SU-DHL-6 (cell line): ENCODE data around the gene FEM1B.
"Not testable (repeated sequence)": the region's sequence is repeated elsewhere in the genome, so short reads cannot be mapped to it uniquely, and the experiment has no call there.

Experiments
- H2AFZ ChIP-seq: fragments of 200-600 bp; sonication (generic); 2 replicates; pipeline ENCODE4 v1.6.1; 2014; ENCODE audit warnings: low read depth, mild to moderate bottlenecking, moderate library complexity, mixed read lengths, antibody characterized with exemption, low read length; ENCODE audit not compliant: severe bottlenecking
- H3F3A ChIP-seq: fragments of 200-600 bp; shearing (Covaris generic); 2 replicates; pipeline ENCODE4 v1.6.0; 2016; ENCODE audit warnings: antibody characterized with exemption, mild to moderate bottlenecking; ENCODE audit not compliant: insufficient read depth
- H3K27ac ChIP-seq: fragments of 200-600 bp; sonication (generic); 2 replicates; pipeline ENCODE4 v1.5.1; 2016; ENCODE audit warnings: low read depth, mild to moderate bottlenecking, low read length, moderate library complexity, mixed read lengths
- H3K27me3 ChIP-seq: fragments of 200-600 bp; sonication (generic), shearing (Covaris generic); 2 replicates; pipeline ENCODE4 v1.6.0; 2014; ENCODE audit warnings: mild to moderate bottlenecking, low read length
- H3K36me3 ChIP-seq: fragments of 200-600 bp; sonication (generic); 2 replicates; pipeline ENCODE4 v1.6.1; 2014; ENCODE audit warnings: mild to moderate bottlenecking, low read length, mixed read lengths
- H3K4me2 ChIP-seq: fragments of 300-600, 200-600 bp; shearing (Covaris generic), sonication (generic); 2 replicates; pipeline ENCODE4 v1.6.0; 2014; ENCODE audit warnings: low read length, low read depth, mild to moderate bottlenecking; ENCODE audit not compliant: poor library complexity, severe bottlenecking
- H3K4me3 ChIP-seq: fragments of 200-600 bp; sonication (generic); 2 replicates; pipeline ENCODE4 v1.5.1; 2014; ENCODE audit warnings: antibody characterized with exemption, low read length, mild to moderate bottlenecking, mixed read lengths; ENCODE audit not compliant: insufficient read depth, poor library complexity, severe bottlenecking
- H3K79me2 ChIP-seq: fragments of 200-600 bp; sonication (generic); 2 replicates; pipeline ENCODE4 v1.6.1; 2014; ENCODE audit warnings: mild to moderate bottlenecking, low read length, moderate library complexity; ENCODE audit not compliant: insufficient read depth
- H3K9ac ChIP-seq: fragments of 200-600 bp; sonication (generic); 2 replicates; pipeline ENCODE4 v1.7.0; 2014; ENCODE audit warnings: mild to moderate bottlenecking, low read length
- H3K9me2 ChIP-seq: fragments of 200-600 bp; sonication (generic); replicated peaks from 2 replicates; pipeline ENCODE4 v1.6.1; 2014; ENCODE audit warnings: low read length; ENCODE audit not compliant: insufficient read depth
- H3K9me3 ChIP-seq: fragments of 200-600 bp; sonication (generic); 2 replicates; pipeline ENCODE4 v1.6.1; 2014; ENCODE audit warnings: low read length, mixed read lengths; ENCODE audit not compliant: insufficient read depth
- H4K20me1 ChIP-seq: fragments of 200-600 bp; sonication (generic); 2 replicates; pipeline ENCODE4 v1.6.1; 2014; ENCODE audit warnings: low read depth, mild to moderate bottlenecking, antibody characterized with exemption, low read length, moderate library complexity, mixed read lengths
- CTCF ChIP-seq: fragments of 200-600 bp; sonication (generic); IDR thresholded peaks from one replicate; pipeline ENCODE4 v1.5.1; 2017; ENCODE audit warnings: antibody characterized with exemption, mild to moderate bottlenecking, low read length, moderate library complexity; ENCODE audit not compliant: insufficient read depth, poor library complexity, severe bottlenecking
- EZH2phosphoT487 ChIP-seq: fragments of 200-600 bp; sonication (generic), shearing (Covaris generic); conservative IDR thresholded peaks from 2 replicates; pipeline ENCODE4 v1.6.1; 2018; ENCODE audit warnings: mild to moderate bottlenecking, antibody characterized with exemption, low read length, moderate library complexity, mixed read lengths

FEM1B gene

GRCh38 chr15:68232449-68232848 lies 45.1 kb upstream of the FEM1B start:
- no peaks in the 10 kb centered on the region for H3K27me3 ChIP-seq
- H3K4me3 ChIP-seq, result no peak overlapping the region
- H3K4me2 ChIP-seq, result no peak overlapping the region
- peaks cover 17% of the 10 kb centered on the region for H3K79me2 ChIP-seq
- H2AFZ ChIP-seq, result no peak overlapping the region
- peaks cover 3% of the 10 kb centered on the region; the same call in 1 of the 2 replicates for H3F3A ChIP-seq
- no peaks in the 10 kb centered on the region for H3K9me3 ChIP-seq
- no peak overlapping the region for H3K9ac ChIP-seq
- H3K36me3 ChIP-seq, result no peaks in the 10 kb centered on the region
- no peaks in the 10 kb centered on the region for H4K20me1 ChIP-seq
- H3K27ac ChIP-seq, result no peak overlapping the region
- no peaks in the 10 kb centered on the region for H3K9me2 ChIP-seq
- TF ChIP-seq CTCF (no peak), EZH2phosphoT487 (no peak)

- H3K27me3 ChIP-seq, result no peaks in the 10 kb centered on the region
- H3K9me2 ChIP-seq, result no peaks in the 10 kb centered on the region
- no peak overlapping the region for H3K9ac ChIP-seq
- peaks cover 12% of the 10 kb centered on the region for H3K79me2 ChIP-seq
- H2AFZ ChIP-seq, result no peak overlapping the region
- no peak overlapping the region for H3K4me2 ChIP-seq
- H4K20me1 ChIP-seq, result no peaks in the 10 kb centered on the region
- H3K4me3 ChIP-seq, result no peak overlapping the region
- H3F3A ChIP-seq, result peaks cover 3% of the 10 kb centered on the region; the same call in 1 of the 2 replicates
- no peak overlapping the region for H3K27ac ChIP-seq
- H3K36me3 ChIP-seq, result no peaks in the 10 kb centered on the region
- no peaks in the 10 kb centered on the region for H3K9me3 ChIP-seq
- TF ChIP-seq CTCF (no peak), EZH2phosphoT487 (no peak)
Observed at GRCh38 chr15:68232937-68233336, 44.6 kb upstream of the FEM1B start.

- H3K9me3 ChIP-seq, result no peaks in the 10 kb centered on the region
- H4K20me1 ChIP-seq, result no peaks in the 10 kb centered on the region
- no peaks in the 10 kb centered on the region for H3K9me2 ChIP-seq
- TF ChIP-seq CTCF (no peak), EZH2phosphoT487 (no peak)
- H3K27ac ChIP-seq, result no peak overlapping the region
- no peak overlapping the region for H2AFZ ChIP-seq
- no peak overlapping the region for H3K4me2 ChIP-seq
- H3K27me3 ChIP-seq, result no peaks in the 10 kb centered on the region
- peaks cover 3% of the 10 kb centered on the region; the same call in 1 of the 2 replicates for H3F3A ChIP-seq
- no peak overlapping the region for H3K9ac ChIP-seq
- H3K79me2 ChIP-seq, result peaks cover under 1% of the 10 kb centered on the region
- H3K36me3 ChIP-seq, result no peaks in the 10 kb centered on the region
- H3K4me3 ChIP-seq, result no peak overlapping the region
Observed at GRCh38 chr15:68234060-68234459, 43.5 kb upstream of the FEM1B start.

GRCh38 chr15:68234520-68234919 lies 43.0 kb upstream of the FEM1B start:
- H3K79me2 ChIP-seq, H3K27me3 ChIP-seq, H4K20me1 ChIP-seq, H3F3A ChIP-seq, H3K9me2 ChIP-seq, H3K9me3 ChIP-seq, H3K4me2 ChIP-seq, H3K9ac ChIP-seq, H3K27ac ChIP-seq, H3K36me3 ChIP-seq, H2AFZ ChIP-seq, H3K4me3 ChIP-seq: not testable (repeated sequence)
